Activated CD4-positive, alpha-beta T cell treated with anti-CD3 and anti-CD28 coated beads, Interleukin-2, amount 10 ng/mL, durations not matched to agents 24 days and 14 days (primary cell): Measurements from ENCODE around the gene USP17L27. TPM values are rescaled to one million over a fixed set of nuclear protein-coding genes. Genes with fewer than 3 reads are reported as not detected.

Experiments used
- total RNA-seq: library from RNA; stranded (reverse); gene quantifications from 2 replicates; pipeline ENCODE4 v1.2.3, GENCODE V29; 2022

Gene USP17L27
- total RNA-seq, 1 donor from 2014 or later: not detected

Other genes with a start within 250 kb of the USP17L27 start
- gene FAM90A26, start 173.7 kb upstream of the USP17L27 start, total RNA-seq: not detected in 2 replicates
- not detected in 2 replicates for gene USP17L10, start 133.5 kb upstream of the USP17L27 start, total RNA-seq
- not detected in 2 replicates for gene USP17L11, start 128.7 kb upstream of the USP17L27 start, total RNA-seq
- gene USP17L12, start 124.0 kb upstream of the USP17L27 start, total RNA-seq: not detected in 2 replicates
- not detected in 2 replicates for gene USP17L13, start 119.3 kb upstream of the USP17L27 start, total RNA-seq
- 0.14 TPM in 1 of 2 replicates, not detected in the other for gene USP17L15, start 109.8 kb upstream of the USP17L27 start, total RNA-seq
- gene USP17L17, start 100.3 kb upstream of the USP17L27 start, total RNA-seq: not detected in 2 replicates
- gene USP17L18, start 95.5 kb upstream of the USP17L27 start, total RNA-seq: not detected in 2 replicates
- not detected in 2 replicates for gene USP17L19, start 90.8 kb upstream of the USP17L27 start, total RNA-seq
- gene USP17L20, start 86.0 kb upstream of the USP17L27 start, total RNA-seq: not detected in 2 replicates
- not detected in 2 replicates for gene USP17L21, start 81.3 kb upstream of the USP17L27 start, total RNA-seq
- gene USP17L22, start 76.5 kb upstream of the USP17L27 start, total RNA-seq: not detected in 2 replicates
- not detected in 2 replicates for gene USP17L24, start 19.0 kb upstream of the USP17L27 start, total RNA-seq
- gene USP17L25, start 14.2 kb upstream of the USP17L27 start, total RNA-seq: not detected in 2 replicates
- not detected in 2 replicates for gene USP17L26, start 9.5 kb upstream of the USP17L27 start, total RNA-seq
- gene USP17L5, start 4.7 kb upstream of the USP17L27 start, total RNA-seq: not detected in 2 replicates
- gene USP17L28, start 4.7 kb downstream of the USP17L27 start, total RNA-seq: not detected in 2 replicates
- not detected in 2 replicates for gene USP17L29, start 9.5 kb downstream of the USP17L27 start, total RNA-seq
- not detected in 2 replicates for gene USP17L30, start 19.0 kb downstream of the USP17L27 start, total RNA-seq
- not detected in 2 replicates for gene DEFB131A, start 100.3 kb downstream of the USP17L27 start, total RNA-seq